Chondrocyte (in vitro differentiated cells): ENCODE measurements around the gene RASSF4. TPM values are rescaled to one million over a fixed set of nuclear protein-coding genes. Genes with fewer than 3 reads are reported as not detected.

Experiments
- DNase-seq: peaks from one replicate; pipeline ENCODE4 v3.0.0; 2021; ENCODE audit warnings: mixed read lengths, low spot score
- H3K27ac Mint-ChIP-seq: one replicate; pipeline ENCODE4 v1.8.0; 2021; ENCODE audit warnings: mild to moderate bottlenecking, moderate library complexity, mixed read lengths; ENCODE audit not compliant: unreplicated experiment
- H3K27me3 Mint-ChIP-seq: 2 replicates; pipeline ENCODE4 v1.8.0; 2021; ENCODE audit warnings: low read depth, mixed read lengths
- H3K36me3 Mint-ChIP-seq: 2 replicates; pipeline ENCODE4 v1.8.0; 2021; ENCODE audit warnings: low read depth, mixed read lengths
- H3K4me1 Mint-ChIP-seq: 2 replicates; pipeline ENCODE4 v1.8.0; 2021; ENCODE audit warnings: low read depth, mild to moderate bottlenecking, mixed read lengths
- H3K4me3 Mint-ChIP-seq: one replicate; pipeline ENCODE4 v1.8.0; 2021; ENCODE audit warnings: mild to moderate bottlenecking, moderate library complexity, mixed read lengths; ENCODE audit not compliant: unreplicated experiment
- H3K9me3 Mint-ChIP-seq: 2 replicates; pipeline ENCODE4 v1.8.0; 2021; ENCODE audit warnings: low read depth, mixed read lengths
- CTCF ChIP-seq: fragments of 200-600 bp; sonication (generic); IDR thresholded peaks from 2 replicates; pipeline ENCODE4 v1.5.0; 2021; ENCODE audit warnings: antibody characterized with exemption, mild to moderate bottlenecking, moderate library complexity
- total RNA-seq: library from RNA; stranded (reverse); gene quantifications from 3 replicates; pipeline ENCODE4 v1.2.1, GENCODE V29; 2021

Gene RASSF4
- total RNA-seq, 1 donor from 2014 or later, result 37.8 TPM

GRCh38 chr10:44976352-44977198, 17.0 kb downstream of the RASSF4 start:
- Mint-ChIP-seq H3K27me3 (no peaks in the 10 kb centered on the region), H3K4me1 (peaks cover 74% of the 10 kb centered on the region), H3K4me3 (peak overlapping the region; percentile 92), H3K9me3 (no peaks in the 10 kb centered on the region), H3K27ac (peak overlapping the region; percentile 95), H3K36me3 (peaks cover 10% of the 10 kb centered on the region)
- no peak for TF ChIP-seq CTCF
- no peak for DNase-seq

DNA sequence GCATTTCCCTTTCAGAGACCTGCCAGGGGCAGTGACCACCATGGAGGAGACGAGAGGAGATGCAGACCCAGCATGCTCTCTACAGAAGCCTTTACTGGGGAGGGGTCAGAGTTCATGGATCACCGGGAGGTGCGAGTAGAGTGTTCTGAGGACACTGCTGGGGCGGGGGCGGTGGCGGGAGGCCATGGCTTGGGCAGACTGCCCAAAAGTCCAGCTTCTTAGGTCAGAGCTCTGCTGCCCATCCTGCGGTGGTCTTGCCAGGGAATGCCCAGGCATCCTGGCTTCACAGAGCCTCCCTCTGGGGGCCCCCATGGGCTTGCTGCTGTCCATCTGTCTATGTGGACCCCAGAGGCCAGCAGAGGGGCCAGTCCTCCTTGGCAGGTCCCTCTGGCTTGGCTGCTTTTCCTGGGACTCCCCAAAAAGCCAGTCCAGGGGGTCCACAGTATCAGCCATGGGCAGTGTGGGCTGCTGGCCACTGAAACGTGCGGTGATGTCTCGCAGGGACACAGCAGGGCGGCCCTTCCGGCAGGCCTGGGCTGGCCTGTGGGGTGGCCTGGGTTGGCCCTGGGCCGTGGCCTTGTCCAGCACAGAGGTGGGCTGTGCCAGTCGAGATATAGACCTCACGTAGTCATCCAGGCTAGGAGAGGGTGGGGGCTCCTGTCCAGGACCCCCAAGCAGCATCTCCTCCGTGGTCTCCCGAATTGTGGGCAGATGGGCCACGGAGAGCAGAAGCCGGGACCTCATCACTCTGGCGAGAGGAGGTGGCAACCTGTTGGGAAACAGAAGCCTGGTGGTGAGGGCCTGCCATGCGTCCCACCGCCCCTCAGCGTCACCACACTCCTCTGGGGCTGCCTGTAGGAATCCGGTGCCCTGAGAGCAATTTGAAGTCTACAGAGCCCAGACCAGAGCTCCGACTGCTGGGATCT, 17.9 kb downstream of the RASSF4 start:
- TF ChIP-seq CTCF, result no peak
- Mint-ChIP-seq H3K36me3 (peaks cover 7% of the 10 kb centered on the region), H3K4me1 (peaks cover 82% of the 10 kb centered on the region), H3K27me3 (no peaks in the 10 kb centered on the region), H3K9me3 (no peaks in the 10 kb centered on the region), H3K27ac (peak overlapping the region; percentile 95), H3K4me3 (peak overlapping the region; percentile 92)
- DNase-seq, result no peak

GRCh38 chr10:44978213-44978569, 18.6 kb downstream of the RASSF4 start:
- H3K4me1 Mint-ChIP-seq, result peaks cover 87% of the 10 kb centered on the region
- peaks cover 7% of the 10 kb centered on the region for H3K36me3 Mint-ChIP-seq
- H3K27ac Mint-ChIP-seq, result peak overlapping the region; percentile 95
- DNase-seq, result no peak
- no peaks in the 10 kb centered on the region for H3K27me3 Mint-ChIP-seq
- peak overlapping the region; percentile 92 for H3K4me3 Mint-ChIP-seq
- no peaks in the 10 kb centered on the region for H3K9me3 Mint-ChIP-seq
- TF ChIP-seq CTCF, result no peak

GRCh38 chr10:44978570-44979280, 19.1 kb downstream of the RASSF4 start, which contains the start of gene DEPP1:
DEPP1 (minus strand) TSS chr10:44978809; CDS start chr10:44978030, 779 bp downstream.
- Mint-ChIP-seq H3K9me3 (no peaks in the 10 kb centered on the region), H3K4me3 (peak within 1 kb of the TSS; percentile 92), H3K36me3 (peaks cover 6% of the 10 kb centered on the region), H3K27ac (peak within 1 kb of the TSS; percentile 95), H3K4me1 (peaks cover 88% of the 10 kb centered on the region), H3K27me3 (no peaks in the 10 kb centered on the region)
- no peak for DNase-seq
- peak; percentile 43 for TF ChIP-seq CTCF
